GM12878 (cell line): Measurements from ENCODE around the gene ADRA2B.

Experiments used
- CTCF ChIP-seq, 3 experiments: IDR thresholded peaks in 2 of 3; conservative IDR thresholded peaks in 1 of 3; 2 replicates each; pipeline ENCODE4 v1.5.1; 2011; ENCODE audit warnings: low read depth in 3 of 3, low read length in 3 of 3, mild to moderate bottlenecking in 3 of 3, control low read depth in 2 of 3, moderate library complexity in 2 of 3, inconsistent platforms in 1 of 3, mixed read lengths in 1 of 3; ENCODE audit not compliant: control insufficient read depth in 2 of 3, insufficient read depth in 1 of 3; ENCODE audit errors: extremely low read depth in 1 of 3
- SMC3 ChIP-seq: IDR thresholded peaks from 2 replicates; pipeline ENCODE4 v1.6.1; 2011; ENCODE audit warnings: low read length, improper control_type of control experiment, borderline replicate concordance
- SP1 ChIP-seq: IDR thresholded peaks from one replicate; pipeline ENCODE4 v1.6.1; 2011; ENCODE audit warnings: low read depth, low read length
- SPI1 ChIP-seq: IDR thresholded peaks from 2 replicates; pipeline ENCODE4 v1.6.1; 2011; ENCODE audit warnings: low read depth, mild to moderate bottlenecking, low read length, moderate library complexity, borderline replicate concordance; ENCODE audit not compliant: insufficient read depth
- SREBF1 ChIP-seq: IDR thresholded peaks from 2 replicates; pipeline ENCODE4 v1.6.1; 2012; ENCODE audit warnings: mild to moderate bottlenecking, low read length
- SRF ChIP-seq, 2 experiments: IDR thresholded peaks; 2 replicates each; pipeline ENCODE4 v1.6.1; 2011; ENCODE audit warnings: low read depth in 2 of 2, low read length in 2 of 2, mild to moderate bottlenecking in 1 of 2, moderate library complexity in 1 of 2
- TCF7 ChIP-seq: IDR thresholded peaks from 2 replicates; pipeline ENCODE4 v1.6.1; 2014; ENCODE audit warnings: antibody characterized with exemption, borderline replicate concordance
- YY1 ChIP-seq: IDR thresholded peaks from 2 replicates; pipeline ENCODE4 v1.6.1; 2011; ENCODE audit warnings: low read depth, mild to moderate bottlenecking, low read length
- TF ChIP-seq, protein P1 (sequence below): IDR thresholded peaks from 2 replicates; pipeline ENCODE4 v1.6.1; 2012; ENCODE audit warnings: mild to moderate bottlenecking, low read depth, low read length
- TF ChIP-seq, protein P2 (sequence below): IDR thresholded peaks from 2 replicates; pipeline ENCODE4 v1.6.1; 2012; ENCODE audit warnings: low read length, inconsistent platforms
- TF ChIP-seq, protein P3 (sequence below): IDR thresholded peaks from 2 replicates; pipeline ENCODE4 v1.6.1; 2012; ENCODE audit warnings: improper control_type of control experiment, low read depth, low read length; ENCODE audit not compliant: insufficient replicate concordance

- TF ChIP-seq, protein P1, sequence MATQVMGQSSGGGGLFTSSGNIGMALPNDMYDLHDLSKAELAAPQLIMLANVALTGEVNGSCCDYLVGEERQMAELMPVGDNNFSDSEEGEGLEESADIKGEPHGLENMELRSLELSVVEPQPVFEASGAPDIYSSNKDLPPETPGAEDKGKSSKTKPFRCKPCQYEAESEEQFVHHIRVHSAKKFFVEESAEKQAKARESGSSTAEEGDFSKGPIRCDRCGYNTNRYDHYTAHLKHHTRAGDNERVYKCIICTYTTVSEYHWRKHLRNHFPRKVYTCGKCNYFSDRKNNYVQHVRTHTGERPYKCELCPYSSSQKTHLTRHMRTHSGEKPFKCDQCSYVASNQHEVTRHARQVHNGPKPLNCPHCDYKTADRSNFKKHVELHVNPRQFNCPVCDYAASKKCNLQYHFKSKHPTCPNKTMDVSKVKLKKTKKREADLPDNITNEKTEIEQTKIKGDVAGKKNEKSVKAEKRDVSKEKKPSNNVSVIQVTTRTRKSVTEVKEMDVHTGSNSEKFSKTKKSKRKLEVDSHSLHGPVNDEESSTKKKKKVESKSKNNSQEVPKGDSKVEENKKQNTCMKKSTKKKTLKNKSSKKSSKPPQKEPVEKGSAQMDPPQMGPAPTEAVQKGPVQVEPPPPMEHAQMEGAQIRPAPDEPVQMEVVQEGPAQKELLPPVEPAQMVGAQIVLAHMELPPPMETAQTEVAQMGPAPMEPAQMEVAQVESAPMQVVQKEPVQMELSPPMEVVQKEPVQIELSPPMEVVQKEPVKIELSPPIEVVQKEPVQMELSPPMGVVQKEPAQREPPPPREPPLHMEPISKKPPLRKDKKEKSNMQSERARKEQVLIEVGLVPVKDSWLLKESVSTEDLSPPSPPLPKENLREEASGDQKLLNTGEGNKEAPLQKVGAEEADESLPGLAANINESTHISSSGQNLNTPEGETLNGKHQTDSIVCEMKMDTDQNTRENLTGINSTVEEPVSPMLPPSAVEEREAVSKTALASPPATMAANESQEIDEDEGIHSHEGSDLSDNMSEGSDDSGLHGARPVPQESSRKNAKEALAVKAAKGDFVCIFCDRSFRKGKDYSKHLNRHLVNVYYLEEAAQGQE = no peak
- no peak for TF ChIP-seq SRF (IDR thresholded peaks at IDR 0.05; ENCODE audit: low read depth in 2 of 2, low read length in 2 of 2)
- TF ChIP-seq, protein P2, sequence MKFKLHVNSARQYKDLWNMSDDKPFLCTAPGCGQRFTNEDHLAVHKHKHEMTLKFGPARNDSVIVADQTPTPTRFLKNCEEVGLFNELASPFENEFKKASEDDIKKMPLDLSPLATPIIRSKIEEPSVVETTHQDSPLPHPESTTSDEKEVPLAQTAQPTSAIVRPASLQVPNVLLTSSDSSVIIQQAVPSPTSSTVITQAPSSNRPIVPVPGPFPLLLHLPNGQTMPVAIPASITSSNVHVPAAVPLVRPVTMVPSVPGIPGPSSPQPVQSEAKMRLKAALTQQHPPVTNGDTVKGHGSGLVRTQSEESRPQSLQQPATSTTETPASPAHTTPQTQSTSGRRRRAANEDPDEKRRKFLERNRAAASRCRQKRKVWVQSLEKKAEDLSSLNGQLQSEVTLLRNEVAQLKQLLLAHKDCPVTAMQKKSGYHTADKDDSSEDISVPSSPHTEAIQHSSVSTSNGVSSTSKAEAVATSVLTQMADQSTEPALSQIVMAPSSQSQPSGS = no peak
- TF ChIP-seq SPI1 = no peak
- TF ChIP-seq CTCF (IDR thresholded peaks at IDR 0.05 in 2 of 3, conservative IDR thresholded peaks at IDR 0.05 in 1 of 3; ENCODE audit: control insufficient read depth in 2 of 3, extremely low read depth in 1 of 3, insufficient read depth in 1 of 3, low read depth in 3 of 3, low read length in 3 of 3) = no peak
- TF ChIP-seq, protein P3, sequence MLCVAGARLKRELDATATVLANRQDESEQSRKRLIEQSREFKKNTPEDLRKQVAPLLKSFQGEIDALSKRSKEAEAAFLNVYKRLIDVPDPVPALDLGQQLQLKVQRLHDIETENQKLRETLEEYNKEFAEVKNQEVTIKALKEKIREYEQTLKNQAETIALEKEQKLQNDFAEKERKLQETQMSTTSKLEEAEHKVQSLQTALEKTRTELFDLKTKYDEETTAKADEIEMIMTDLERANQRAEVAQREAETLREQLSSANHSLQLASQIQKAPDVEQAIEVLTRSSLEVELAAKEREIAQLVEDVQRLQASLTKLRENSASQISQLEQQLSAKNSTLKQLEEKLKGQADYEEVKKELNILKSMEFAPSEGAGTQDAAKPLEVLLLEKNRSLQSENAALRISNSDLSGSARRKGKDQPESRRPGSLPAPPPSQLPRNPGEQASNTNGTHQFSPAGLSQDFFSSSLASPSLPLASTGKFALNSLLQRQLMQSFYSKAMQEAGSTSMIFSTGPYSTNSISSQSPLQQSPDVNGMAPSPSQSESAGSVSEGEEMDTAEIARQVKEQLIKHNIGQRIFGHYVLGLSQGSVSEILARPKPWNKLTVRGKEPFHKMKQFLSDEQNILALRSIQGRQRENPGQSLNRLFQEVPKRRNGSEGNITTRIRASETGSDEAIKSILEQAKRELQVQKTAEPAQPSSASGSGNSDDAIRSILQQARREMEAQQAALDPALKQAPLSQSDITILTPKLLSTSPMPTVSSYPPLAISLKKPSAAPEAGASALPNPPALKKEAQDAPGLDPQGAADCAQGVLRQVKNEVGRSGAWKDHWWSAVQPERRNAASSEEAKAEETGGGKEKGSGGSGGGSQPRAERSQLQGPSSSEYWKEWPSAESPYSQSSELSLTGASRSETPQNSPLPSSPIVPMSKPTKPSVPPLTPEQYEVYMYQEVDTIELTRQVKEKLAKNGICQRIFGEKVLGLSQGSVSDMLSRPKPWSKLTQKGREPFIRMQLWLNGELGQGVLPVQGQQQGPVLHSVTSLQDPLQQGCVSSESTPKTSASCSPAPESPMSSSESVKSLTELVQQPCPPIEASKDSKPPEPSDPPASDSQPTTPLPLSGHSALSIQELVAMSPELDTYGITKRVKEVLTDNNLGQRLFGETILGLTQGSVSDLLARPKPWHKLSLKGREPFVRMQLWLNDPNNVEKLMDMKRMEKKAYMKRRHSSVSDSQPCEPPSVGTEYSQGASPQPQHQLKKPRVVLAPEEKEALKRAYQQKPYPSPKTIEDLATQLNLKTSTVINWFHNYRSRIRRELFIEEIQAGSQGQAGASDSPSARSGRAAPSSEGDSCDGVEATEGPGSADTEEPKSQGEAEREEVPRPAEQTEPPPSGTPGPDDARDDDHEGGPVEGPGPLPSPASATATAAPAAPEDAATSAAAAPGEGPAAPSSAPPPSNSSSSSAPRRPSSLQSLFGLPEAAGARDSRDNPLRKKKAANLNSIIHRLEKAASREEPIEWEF = no peak
- no peak for TF ChIP-seq TCF7
- TF ChIP-seq SP1 = no peak
- no peak for TF ChIP-seq YY1
- no peak for TF ChIP-seq SREBF1
- TF ChIP-seq SMC3 = no peak
These were observed 28.2 kb upstream of the ADRA2B start for GRCh38 chr2:96144481-96145035.
